ENCODE data around the gene RTN1. TPM values are rescaled to one million over a fixed set of nuclear protein-coding genes. Genes with fewer than 3 reads are reported as not detected.

RTN1 gene
- total and polyA plus RNA-seq, 9 of the 15 experiments (the other 6 are each of a cell fraction or from before 2014, with no cell fraction given) = 0.03 to 0.09 TPM; not detected in 7

DNA sequence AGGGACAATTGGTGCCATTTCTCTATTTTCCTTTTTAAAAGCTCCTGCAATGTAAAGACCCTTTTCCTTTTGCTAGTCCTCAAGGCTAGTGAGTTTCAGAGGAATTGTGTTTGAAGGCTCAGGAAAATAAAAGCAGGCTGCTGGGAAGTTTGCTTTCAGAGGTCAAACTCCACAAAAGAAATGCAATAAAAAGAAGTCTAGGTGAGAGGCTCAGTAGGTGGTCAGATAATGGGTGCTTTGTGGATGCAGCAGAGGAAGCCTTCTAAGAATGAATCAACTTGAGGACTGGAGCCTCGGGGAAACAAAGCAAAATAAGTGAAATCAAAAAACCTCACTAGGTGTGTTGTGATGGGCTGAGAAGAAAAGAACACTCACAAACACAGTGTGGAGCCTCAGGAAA, 304.3 kb downstream of the RTN1 start (continued):
- TF ChIP-seq, protein P1, sequence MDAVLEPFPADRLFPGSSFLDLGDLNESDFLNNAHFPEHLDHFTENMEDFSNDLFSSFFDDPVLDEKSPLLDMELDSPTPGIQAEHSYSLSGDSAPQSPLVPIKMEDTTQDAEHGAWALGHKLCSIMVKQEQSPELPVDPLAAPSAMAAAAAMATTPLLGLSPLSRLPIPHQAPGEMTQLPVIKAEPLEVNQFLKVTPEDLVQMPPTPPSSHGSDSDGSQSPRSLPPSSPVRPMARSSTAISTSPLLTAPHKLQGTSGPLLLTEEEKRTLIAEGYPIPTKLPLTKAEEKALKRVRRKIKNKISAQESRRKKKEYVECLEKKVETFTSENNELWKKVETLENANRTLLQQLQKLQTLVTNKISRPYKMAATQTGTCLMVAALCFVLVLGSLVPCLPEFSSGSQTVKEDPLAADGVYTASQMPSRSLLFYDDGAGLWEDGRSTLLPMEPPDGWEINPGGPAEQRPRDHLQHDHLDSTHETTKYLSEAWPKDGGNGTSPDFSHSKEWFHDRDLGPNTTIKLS (IDR thresholded peaks at IDR 0.05; ENCODE audit: borderline replicate concordance, low read depth) = no peak
- TF ChIP-seq GATAD2A (IDR thresholded peaks at IDR 0.05) (no peak), ILF3 (IDR thresholded peaks at IDR 0.05; ENCODE audit: borderline replicate concordance) (no peak), ZNF395 (CRISPR knock-in tag; IDR thresholded peaks at IDR 0.05) (no peak), XRCC5 (IDR thresholded peaks at IDR 0.05; ENCODE audit: low read depth, low read length) (no peak)

- Histone ChIP-seq H3K4me1 (replicated peaks in 1 of 2; ENCODE audit: control insufficient read depth in 2 of 2, insufficient read depth in 2 of 2, low read length in 2 of 2) (no peaks in the 10 kb centered on the region), H3K27me3 (ENCODE audit: control insufficient read depth in 2 of 2, insufficient read depth in 2 of 2, low read length in 2 of 2) (no peaks in the 10 kb centered on the region), H3K9ac (ENCODE audit: insufficient read depth in 1 of 2, low read depth in 2 of 2, low read length in 2 of 2) (no peak overlapping the region), H3K27ac (ENCODE audit: extremely low read depth, low read depth, low read length) (no peak overlapping the region), H4K20me1 (replicated peaks; ENCODE audit: control insufficient read depth, insufficient read depth, low read length) (no peaks in the 10 kb centered on the region), H2AFZ (ENCODE audit: low read depth, low read length) (no peak overlapping the region), H3K4me3 (no peak overlapping the region), H3K79me2 (ENCODE audit: control insufficient read depth, insufficient read depth, low read length) (no peaks in the 10 kb centered on the region), H3K9me1 (ENCODE audit: control insufficient read depth, insufficient read depth, low read length) (no peaks in the 10 kb centered on the region), H3K36me3 (ENCODE audit: control insufficient read depth, insufficient read depth, low read length) (no peaks in the 10 kb centered on the region), H3K9me3 (replicated peaks; ENCODE audit: control insufficient read depth, insufficient read depth, low read depth, low read length) (no peaks in the 10 kb centered on the region), H3K4me2 (ENCODE audit: insufficient read depth, low read length) (no peak overlapping the region)
- DNase-seq (ENCODE audit: extremely low read depth in 1 of 4, low spot score in 3 of 4) = no peak
- no TSS peak for BruUV-seq (replicated peaks)
- POLR2A ChIA-PET = no interaction called here
- no peak for TF ChIP-seq KAT7 (CRISPR knock-in tag; IDR thresholded peaks at IDR 0.05; ENCODE audit: borderline replicate concordance)
- no peak for TF ChIP-seq ZNF431 (CRISPR knock-in tag; IDR thresholded peaks at IDR 0.05)
- TF ChIP-seq FOXJ3 (CRISPR knock-in tag; IDR thresholded peaks at IDR 0.05) = no peak
- no peak for TF ChIP-seq DDX20 (tag; IDR thresholded peaks at IDR 0.05; ENCODE audit: low read depth)
- no peak for TF ChIP-seq SRF (CRISPR knock-in tag; IDR thresholded peaks at IDR 0.05)
- no peak for TF ChIP-seq HDAC1 (IDR thresholded peaks at IDR 0.05)
- TF ChIP-seq, protein P2, sequence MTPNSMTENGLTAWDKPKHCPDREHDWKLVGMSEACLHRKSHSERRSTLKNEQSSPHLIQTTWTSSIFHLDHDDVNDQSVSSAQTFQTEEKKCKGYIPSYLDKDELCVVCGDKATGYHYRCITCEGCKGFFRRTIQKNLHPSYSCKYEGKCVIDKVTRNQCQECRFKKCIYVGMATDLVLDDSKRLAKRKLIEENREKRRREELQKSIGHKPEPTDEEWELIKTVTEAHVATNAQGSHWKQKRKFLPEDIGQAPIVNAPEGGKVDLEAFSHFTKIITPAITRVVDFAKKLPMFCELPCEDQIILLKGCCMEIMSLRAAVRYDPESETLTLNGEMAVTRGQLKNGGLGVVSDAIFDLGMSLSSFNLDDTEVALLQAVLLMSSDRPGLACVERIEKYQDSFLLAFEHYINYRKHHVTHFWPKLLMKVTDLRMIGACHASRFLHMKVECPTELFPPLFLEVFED (CRISPR knock-in tag; conservative IDR thresholded peaks at IDR 0.05) = no peak
- no peak for TF ChIP-seq PHB (CRISPR knock-in tag; IDR thresholded peaks at IDR 0.05)
- ATAC-seq = no peak
- WGBS (ENCODE audit: insufficient coverage, low coverage, missing lambda C conversion rate) = 0% methylated on average over 1 of the region's 1 CpG
- FAIRE-seq = no peak
- intact Hi-C loops (cut with micrococcal nuclease) = no loop called here
- CTCF ChIA-PET (ENCODE audit: low intra/inter-chr PET ratio) = no interaction called here
- in situ Hi-C loops (cut with MboI) = no loop called here
These were observed 305.5 kb downstream of the RTN1 start for GRCh38 chr14:59565087-59565486.

Measured in K562 (cell line).